KMS-11 (cell line): ENCODE measurements around the gene NLGN4Y.

Source experiments
- H2AFZ ChIP-seq: fragments of 200-600 bp; sonication (generic); 2 replicates; pipeline ENCODE4 v1.6.1; 2016; ENCODE audit warnings: antibody characterized with exemption, mixed run types, low read depth
- H3K27ac ChIP-seq: fragments of 200-600 bp; sonication (generic); 2 replicates; pipeline ENCODE4 v1.6.1; 2016; ENCODE audit warnings: mild to moderate bottlenecking, mixed run types
- H3K27me3 ChIP-seq: fragments of 200-600 bp; sonication (generic); 2 replicates; pipeline ENCODE4 v1.6.1; 2017; ENCODE audit warnings: mild to moderate bottlenecking, low read depth, mixed run types, moderate library complexity; ENCODE audit not compliant: insufficient read depth
- H3K36me3 ChIP-seq: fragments of 200-600 bp; sonication (generic); 2 replicates; pipeline ENCODE4 v1.6.1; 2017; ENCODE audit warnings: mild to moderate bottlenecking, mixed run types; ENCODE audit not compliant: insufficient read depth
- H3K4me1 ChIP-seq: fragments of 200-600 bp; sonication (generic); 2 replicates; pipeline ENCODE4 v1.6.1; 2016; ENCODE audit warnings: mild to moderate bottlenecking, low read depth, mixed run types; ENCODE audit not compliant: poor library complexity, severe bottlenecking
- H3K4me2 ChIP-seq: fragments of 200-600 bp; sonication (generic); 2 replicates; pipeline ENCODE4 v1.7.0; 2016; ENCODE audit warnings: mild to moderate bottlenecking, mixed run types
- H3K4me3 ChIP-seq: fragments of 200-600 bp; sonication (generic); IDR thresholded peaks from 2 replicates; pipeline ENCODE4 v1.6.1; 2017; ENCODE audit warnings: low read depth, low read length, mixed read lengths; ENCODE audit not compliant: insufficient read depth
- H3K79me2 ChIP-seq: fragments of 200-600 bp; sonication (generic); 2 replicates; pipeline ENCODE4 v1.6.1; 2016; ENCODE audit warnings: low read depth, mixed run types; ENCODE audit not compliant: insufficient read depth
- H3K9ac ChIP-seq: fragments of 200-600 bp; sonication (generic); 2 replicates; pipeline ENCODE4 v1.6.1; 2016; ENCODE audit warnings: mild to moderate bottlenecking, mixed run types
- H4K20me1 ChIP-seq: fragments of 200-600 bp; sonication (generic); 2 replicates; pipeline ENCODE4 v1.6.1; 2016; ENCODE audit warnings: mild to moderate bottlenecking, mixed run types; ENCODE audit not compliant: insufficient read depth
- CTCF ChIP-seq: fragments of 200-600 bp; sonication (generic); conservative IDR thresholded peaks from 2 replicates; pipeline ENCODE4 v1.6.1; 2017; ENCODE audit warnings: low read depth, mild to moderate bottlenecking, antibody characterized with exemption, low read length, moderate library complexity, mixed read lengths

The NLGN4Y gene

GRCh38 chrY:14828531-14828930 lies 304.2 kb downstream of the NLGN4Y start:
- Histone ChIP-seq H3K4me3 (no peak overlapping the region), H3K36me3 (no peaks in the 10 kb centered on the region), H3K79me2 (no peaks in the 10 kb centered on the region), H2AFZ (no peak overlapping the region), H3K27me3 (no peaks in the 10 kb centered on the region), H3K4me2 (no peak overlapping the region), H3K4me1 (no peaks in the 10 kb centered on the region), H4K20me1 (no peaks in the 10 kb centered on the region), H3K9ac (no peak overlapping the region), H3K27ac (no peak overlapping the region)
- no peak for TF ChIP-seq CTCF

GRCh38 chrY:14829366-14829885 lies 305.1 kb downstream of the NLGN4Y start:
- Histone ChIP-seq H3K4me3 (no peak overlapping the region), H3K9ac (no peak overlapping the region), H3K79me2 (no peaks in the 10 kb centered on the region), H3K27ac (no peak overlapping the region), H3K36me3 (no peaks in the 10 kb centered on the region), H4K20me1 (no peaks in the 10 kb centered on the region), H3K4me1 (no peaks in the 10 kb centered on the region), H3K4me2 (no peak overlapping the region), H3K27me3 (no peaks in the 10 kb centered on the region), H2AFZ (no peak overlapping the region)
- TF ChIP-seq CTCF = no peak

GRCh38 chrY:14834103-14835060 lies 310.1 kb downstream of the NLGN4Y start:
- no peaks in the 10 kb centered on the region for H3K36me3 ChIP-seq
- no peaks in the 10 kb centered on the region for H3K79me2 ChIP-seq
- H3K4me1 ChIP-seq = no peaks in the 10 kb centered on the region
- H4K20me1 ChIP-seq = no peaks in the 10 kb centered on the region
- no peak overlapping the region for H3K4me3 ChIP-seq
- H3K4me2 ChIP-seq = no peak overlapping the region
- TF ChIP-seq CTCF = no peak
- no peaks in the 10 kb centered on the region for H3K27me3 ChIP-seq
- H3K27ac ChIP-seq = no peak overlapping the region
- H2AFZ ChIP-seq = no peak overlapping the region
- no peak overlapping the region for H3K9ac ChIP-seq

- Histone ChIP-seq H3K9ac (no peak overlapping the region), H4K20me1 (no peaks in the 10 kb centered on the region), H3K4me2 (no peak overlapping the region), H3K79me2 (no peaks in the 10 kb centered on the region), H2AFZ (no peak overlapping the region), H3K4me3 (no peak overlapping the region), H3K27ac (no peak overlapping the region), H3K27me3 (no peaks in the 10 kb centered on the region), H3K4me1 (no peaks in the 10 kb centered on the region), H3K36me3 (no peaks in the 10 kb centered on the region)
- no peak for TF ChIP-seq CTCF
Measured at GRCh38 chrY:14837466-14837865, 313.1 kb downstream of the NLGN4Y start.
